HL-60 (cell line): Measurements from ENCODE around the gene APOM.

Experiments used
- DNase-seq, 2 experiments: peaks; one replicate each; pipeline ENCODE4 v3.0.0-alpha.2; 2010 to 2020; ENCODE audit warnings: low read depth in 1 of 2, low spot score in 1 of 2
- H3K27ac ChIP-seq: fragments of 250-450 bp; sonication (Bioruptor Pico); replicated peaks from 2 replicates; pipeline ENCODE4 v1.5.1; 2020; ENCODE audit warnings: mild to moderate bottlenecking, moderate library complexity
- H3K27me3 ChIP-seq: fragments of 250-450 bp; sonication (Bioruptor Pico); 2 replicates; pipeline ENCODE4 v1.5.1; 2021; ENCODE audit warnings: mild to moderate bottlenecking, moderate library complexity; ENCODE audit not compliant: insufficient read depth, poor library complexity, severe bottlenecking
- H3K4me3 ChIP-seq: replicated peaks from 2 replicates; pipeline ENCODE4 v1.5.1; 2011; ENCODE audit warnings: mild to moderate bottlenecking, control low read depth, low read length; ENCODE audit not compliant: insufficient read depth
- CTCF ChIP-seq: IDR thresholded peaks from one replicate; pipeline ENCODE4 v1.5.1; 2011; ENCODE audit warnings: low read length, control low read depth, inconsistent platforms; ENCODE audit not compliant: insufficient read depth
- GABPA ChIP-seq: IDR thresholded peaks from 2 replicates; pipeline ENCODE4 v1.6.1; 2012; ENCODE audit warnings: low read depth
- POLR2AphosphoS5 ChIP-seq: IDR thresholded peaks from 2 replicates; pipeline ENCODE4 v1.6.1; 2012; ENCODE audit warnings: low read depth
- REST ChIP-seq: IDR thresholded peaks from 2 replicates; pipeline ENCODE4 v1.6.1; 2012; ENCODE audit warnings: low read depth; ENCODE audit not compliant: insufficient replicate concordance
- SPI1 ChIP-seq: IDR thresholded peaks from 2 replicates; pipeline ENCODE4 v1.6.1; 2012; ENCODE audit warnings: low read depth, mild to moderate bottlenecking, borderline replicate concordance

Gene APOM

GRCh38 chr6:31643818-31644454, 11.8 kb upstream of the APOM start:
- TF ChIP-seq REST, result no peak
- no peak for TF ChIP-seq SPI1
- no peak for TF ChIP-seq POLR2AphosphoS5
- no peak for TF ChIP-seq GABPA
- TF ChIP-seq CTCF, result no peak

GRCh38 chr6:31645325-31645724, 10.4 kb upstream of the APOM start:
- Histone ChIP-seq H3K27me3 (no peaks in the 10 kb centered on the region), H3K4me3 (no peak overlapping the region), H3K27ac (no peak overlapping the region)
- TF ChIP-seq REST (no peak), POLR2AphosphoS5 (no peak), SPI1 (no peak), CTCF (no peak), GABPA (no peak)
- DNase-seq, result no peak

More at GRCh38 chr6:31643818-31644454, 11.8 kb upstream of the APOM start:
- Histone ChIP-seq H3K4me3 (no peak overlapping the region), H3K27me3 (no peaks in the 10 kb centered on the region), H3K27ac (no peak overlapping the region)
- no peak for DNase-seq

GRCh38 chr6:31651602-31652191, 4.0 kb upstream of the APOM start:
- peak; percentile 70 to 77 for DNase-seq

More at GRCh38 chr6:31651602-31652191, 4.0 kb upstream of the APOM start:
- Histone ChIP-seq H3K27ac (peak overlapping the region; percentile 98), H3K4me3 (peak overlapping the region; percentile 59), H3K27me3 (no peaks in the 10 kb centered on the region)
- no peak for TF ChIP-seq SPI1
- TF ChIP-seq POLR2AphosphoS5, result no peak
- no peak for TF ChIP-seq GABPA
- TF ChIP-seq CTCF, result no peak
- no peak for TF ChIP-seq REST
